SU-DHL-6 (cell line): ENCODE results near the gene SLC25A10.
A peak's percentile ranks its signal among the peaks of the same experiment; 100 is the strongest.

ENCODE experiments used
- H2AFZ ChIP-seq: fragments of 200-600 bp; sonication (generic); 2 replicates; pipeline ENCODE4 v1.6.1; 2014; ENCODE audit warnings: low read depth, mild to moderate bottlenecking, moderate library complexity, mixed read lengths, antibody characterized with exemption, low read length; ENCODE audit not compliant: severe bottlenecking
- H3F3A ChIP-seq: fragments of 200-600 bp; shearing (Covaris generic); 2 replicates; pipeline ENCODE4 v1.6.0; 2016; ENCODE audit warnings: antibody characterized with exemption, mild to moderate bottlenecking; ENCODE audit not compliant: insufficient read depth
- H3K27ac ChIP-seq: fragments of 200-600 bp; sonication (generic); 2 replicates; pipeline ENCODE4 v1.5.1; 2016; ENCODE audit warnings: low read depth, mild to moderate bottlenecking, low read length, moderate library complexity, mixed read lengths
- H3K27me3 ChIP-seq: fragments of 200-600 bp; sonication (generic), shearing (Covaris generic); 2 replicates; pipeline ENCODE4 v1.6.0; 2014; ENCODE audit warnings: mild to moderate bottlenecking, low read length
- H3K36me3 ChIP-seq: fragments of 200-600 bp; sonication (generic); 2 replicates; pipeline ENCODE4 v1.6.1; 2014; ENCODE audit warnings: mild to moderate bottlenecking, low read length, mixed read lengths
- H3K4me2 ChIP-seq: fragments of 300-600, 200-600 bp; shearing (Covaris generic), sonication (generic); 2 replicates; pipeline ENCODE4 v1.6.0; 2014; ENCODE audit warnings: low read length, low read depth, mild to moderate bottlenecking; ENCODE audit not compliant: poor library complexity, severe bottlenecking
- H3K4me3 ChIP-seq: fragments of 200-600 bp; sonication (generic); 2 replicates; pipeline ENCODE4 v1.5.1; 2014; ENCODE audit warnings: antibody characterized with exemption, low read length, mild to moderate bottlenecking, mixed read lengths; ENCODE audit not compliant: insufficient read depth, poor library complexity, severe bottlenecking
- H3K79me2 ChIP-seq: fragments of 200-600 bp; sonication (generic); 2 replicates; pipeline ENCODE4 v1.6.1; 2014; ENCODE audit warnings: mild to moderate bottlenecking, low read length, moderate library complexity; ENCODE audit not compliant: insufficient read depth
- H3K9ac ChIP-seq: fragments of 200-600 bp; sonication (generic); 2 replicates; pipeline ENCODE4 v1.7.0; 2014; ENCODE audit warnings: mild to moderate bottlenecking, low read length
- H3K9me2 ChIP-seq: fragments of 200-600 bp; sonication (generic); replicated peaks from 2 replicates; pipeline ENCODE4 v1.6.1; 2014; ENCODE audit warnings: low read length; ENCODE audit not compliant: insufficient read depth
- H3K9me3 ChIP-seq: fragments of 200-600 bp; sonication (generic); 2 replicates; pipeline ENCODE4 v1.6.1; 2014; ENCODE audit warnings: low read length, mixed read lengths; ENCODE audit not compliant: insufficient read depth
- H4K20me1 ChIP-seq: fragments of 200-600 bp; sonication (generic); 2 replicates; pipeline ENCODE4 v1.6.1; 2014; ENCODE audit warnings: low read depth, mild to moderate bottlenecking, antibody characterized with exemption, low read length, moderate library complexity, mixed read lengths
- CTCF ChIP-seq: fragments of 200-600 bp; sonication (generic); IDR thresholded peaks from one replicate; pipeline ENCODE4 v1.5.1; 2017; ENCODE audit warnings: antibody characterized with exemption, mild to moderate bottlenecking, low read length, moderate library complexity; ENCODE audit not compliant: insufficient read depth, poor library complexity, severe bottlenecking
- EZH2phosphoT487 ChIP-seq: fragments of 200-600 bp; sonication (generic), shearing (Covaris generic); conservative IDR thresholded peaks from 2 replicates; pipeline ENCODE4 v1.6.1; 2018; ENCODE audit warnings: mild to moderate bottlenecking, antibody characterized with exemption, low read length, moderate library complexity, mixed read lengths

Gene SLC25A10

GRCh38 chr17:81733507-81734404 is 21.7 kb downstream of the SLC25A10 start:
- H4K20me1 ChIP-seq: no peaks in the 10 kb centered on the region
- H3K27ac ChIP-seq: no peak overlapping the region
- no peak overlapping the region for H3K4me3 ChIP-seq
- TF ChIP-seq CTCF (peak; percentile 59), EZH2phosphoT487 (no peak)
- H3K9me3 ChIP-seq: no peaks in the 10 kb centered on the region
- no peaks in the 10 kb centered on the region for H3K79me2 ChIP-seq
- no peaks in the 10 kb centered on the region for H3K36me3 ChIP-seq
- no peaks in the 10 kb centered on the region for H3K9me2 ChIP-seq
- H3F3A ChIP-seq: no peaks in the 10 kb centered on the region
- no peaks in the 10 kb centered on the region for H3K27me3 ChIP-seq
- no peak overlapping the region for H3K9ac ChIP-seq
- no peak overlapping the region for H3K4me2 ChIP-seq
- H2AFZ ChIP-seq: no peak overlapping the region

- Histone ChIP-seq H3F3A (no peaks in the 10 kb centered on the region), H3K79me2 (no peaks in the 10 kb centered on the region), H3K9me3 (no peaks in the 10 kb centered on the region), H3K36me3 (no peaks in the 10 kb centered on the region), H3K4me3 (no peak overlapping the region), H3K4me2 (no peak overlapping the region), H3K27me3 (no peaks in the 10 kb centered on the region), H3K9ac (no peak overlapping the region), H2AFZ (no peak overlapping the region), H3K9me2 (no peaks in the 10 kb centered on the region), H3K27ac (no peak overlapping the region), H4K20me1 (no peaks in the 10 kb centered on the region)
- TF ChIP-seq EZH2phosphoT487 (no peak), CTCF (no peak)
These were observed 22.6 kb downstream of the SLC25A10 start for GRCh38 chr17:81734405-81735263.

GRCh38 chr17:81735264-81736102 is 23.4 kb downstream of the SLC25A10 start:
- H3K4me2 ChIP-seq: no peak overlapping the region
- no peaks in the 10 kb centered on the region for H3K27me3 ChIP-seq
- TF ChIP-seq EZH2phosphoT487: no peak
- no peak for TF ChIP-seq CTCF
- H3K27ac ChIP-seq: no peak overlapping the region
- H3K4me3 ChIP-seq: no peak overlapping the region
- H3K36me3 ChIP-seq: no peaks in the 10 kb centered on the region
- H2AFZ ChIP-seq: no peak overlapping the region
- H3K9me3 ChIP-seq: no peaks in the 10 kb centered on the region
- H3K9ac ChIP-seq: no peak overlapping the region
- no peaks in the 10 kb centered on the region for H3F3A ChIP-seq
- no peaks in the 10 kb centered on the region for H4K20me1 ChIP-seq
- no peaks in the 10 kb centered on the region for H3K79me2 ChIP-seq
- H3K9me2 ChIP-seq: no peaks in the 10 kb centered on the region
